Non-pigmented ciliary epithelial cell (primary cell): ENCODE measurements around the gene MRPS24.
"Not testable (repeated sequence)": the region's sequence is repeated elsewhere in the genome, so short reads cannot be mapped to it uniquely, and the experiment has no call there.

ENCODE experiments used
- DNase-seq: peaks from one replicate; pipeline ENCODE4 v3.0.0-alpha.2; 2010; ENCODE audit warnings: low read depth

MRPS24 gene

DNA sequence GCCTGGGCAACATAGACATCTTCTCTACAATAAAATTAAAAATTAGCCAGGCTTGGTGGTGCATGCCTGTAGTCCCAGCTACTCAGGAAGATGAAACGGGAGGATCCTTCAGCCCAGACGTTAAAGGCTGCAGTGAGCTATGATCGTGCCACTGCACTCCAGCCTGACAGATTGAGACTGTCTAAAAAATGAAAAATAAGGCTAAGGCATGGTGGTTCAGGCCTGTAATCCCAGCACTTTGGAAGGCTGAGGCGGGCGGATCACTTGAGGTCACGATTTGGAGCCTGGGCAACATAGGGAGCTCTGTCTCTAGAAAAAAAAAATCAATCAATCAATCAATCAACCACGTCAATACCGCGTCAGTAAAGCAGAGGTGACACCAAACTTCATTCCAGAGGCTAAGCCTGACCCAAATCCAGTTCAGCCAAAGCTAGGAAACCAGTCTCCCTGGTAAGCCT lies 31.1 kb downstream of the MRPS24 start:
- no peak for DNase-seq

DNA sequence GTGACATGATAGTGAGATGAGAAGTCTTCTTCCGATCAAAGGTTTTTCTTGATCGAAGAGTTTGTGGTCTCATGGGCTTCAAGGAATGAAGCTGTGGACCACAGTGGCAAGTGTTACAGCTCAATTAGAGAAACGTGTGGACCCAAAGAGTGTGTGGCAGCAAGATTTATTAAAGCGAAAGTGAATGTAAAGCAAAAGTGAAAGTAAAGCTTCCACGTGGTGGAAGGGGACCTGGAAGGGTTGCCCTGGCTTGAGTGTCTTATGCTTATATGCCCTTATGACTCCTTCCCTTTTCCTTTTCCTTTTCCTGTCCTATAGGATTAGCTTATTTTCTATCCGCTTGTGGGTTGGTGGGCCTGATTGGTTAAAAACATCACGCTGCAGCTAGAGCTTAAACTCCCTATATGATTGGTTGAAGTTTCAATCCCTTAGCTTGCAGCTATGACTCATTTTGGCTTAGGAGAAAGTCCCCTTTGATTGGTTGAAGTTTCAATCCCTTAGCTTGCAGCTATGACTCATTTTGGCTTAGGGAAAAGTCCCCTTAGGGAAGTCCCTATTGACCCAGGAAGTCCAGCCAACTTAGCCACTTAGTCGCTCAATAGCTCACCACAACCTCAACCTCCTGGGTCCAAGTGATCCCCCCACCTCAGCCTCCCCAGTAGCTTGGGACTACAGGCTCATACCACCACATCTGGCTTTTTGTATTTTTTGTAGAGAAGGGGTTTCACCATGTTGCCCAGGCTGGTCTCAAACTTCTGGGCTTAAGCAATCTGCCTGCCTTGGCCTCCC lies 34.7 kb downstream of the MRPS24 start:
- DNase-seq: no peak

DNA sequence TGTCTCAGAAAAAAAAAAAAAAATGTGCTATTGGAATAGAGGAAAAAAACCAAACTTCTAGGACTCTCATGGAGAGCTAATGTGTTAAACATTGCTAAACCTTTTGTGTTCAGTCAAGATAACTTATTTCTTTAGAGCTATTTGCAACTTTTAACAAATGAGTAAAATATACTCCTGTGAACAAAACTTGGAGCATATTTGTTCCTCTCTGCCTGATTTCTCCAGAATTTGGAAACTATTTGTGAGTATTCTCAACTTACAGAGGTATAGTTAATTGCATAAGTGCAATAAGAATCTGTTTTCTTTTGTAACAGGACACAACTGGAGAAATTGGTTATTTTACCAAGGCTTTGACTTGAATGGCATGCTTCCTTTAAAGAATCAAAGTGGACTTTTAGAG lies 38.4 kb downstream of the MRPS24 start:
- not testable (repeated sequence) for DNase-seq

DNA sequence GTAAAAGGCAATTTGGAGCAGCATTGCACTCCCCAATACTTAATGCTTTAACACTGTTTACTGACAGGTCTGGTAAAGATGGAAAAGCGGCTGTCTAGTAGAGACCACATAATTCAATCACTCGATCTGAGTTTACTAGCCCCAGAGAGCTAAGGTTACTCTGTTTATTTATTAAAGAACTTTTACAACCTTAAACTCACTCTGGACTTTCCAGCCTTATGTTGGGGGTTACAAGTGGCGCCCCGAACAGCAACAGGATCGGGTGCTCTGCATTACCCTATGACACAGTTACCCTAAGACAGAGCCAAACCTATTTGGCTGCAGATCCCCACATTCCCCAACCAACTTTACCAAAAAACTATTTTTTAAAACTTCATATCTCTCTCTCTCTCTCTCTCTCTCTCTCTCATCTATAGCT lies 43.9 kb downstream of the MRPS24 start:
- DNase-seq: no peak

DNA sequence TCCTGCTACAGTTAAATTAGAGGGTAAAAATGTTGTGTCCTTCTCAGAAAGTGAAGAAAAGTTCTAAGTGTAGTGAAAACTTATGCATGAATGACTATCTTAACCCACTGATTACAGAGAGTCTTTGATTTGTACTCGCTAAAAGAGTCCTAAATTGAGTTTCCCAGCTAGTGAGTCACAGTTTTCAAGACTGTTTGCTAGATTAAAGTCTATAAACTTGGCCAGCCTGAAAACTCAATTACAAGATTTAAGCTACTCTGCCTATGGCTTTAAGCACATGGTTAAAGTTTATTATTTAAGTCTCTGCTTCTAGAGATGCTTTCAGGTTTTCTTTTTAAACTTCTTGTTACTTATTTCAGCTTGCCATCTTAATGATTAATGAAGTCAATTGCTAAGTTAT lies 44.4 kb downstream of the MRPS24 start:
- no peak for DNase-seq

DNA sequence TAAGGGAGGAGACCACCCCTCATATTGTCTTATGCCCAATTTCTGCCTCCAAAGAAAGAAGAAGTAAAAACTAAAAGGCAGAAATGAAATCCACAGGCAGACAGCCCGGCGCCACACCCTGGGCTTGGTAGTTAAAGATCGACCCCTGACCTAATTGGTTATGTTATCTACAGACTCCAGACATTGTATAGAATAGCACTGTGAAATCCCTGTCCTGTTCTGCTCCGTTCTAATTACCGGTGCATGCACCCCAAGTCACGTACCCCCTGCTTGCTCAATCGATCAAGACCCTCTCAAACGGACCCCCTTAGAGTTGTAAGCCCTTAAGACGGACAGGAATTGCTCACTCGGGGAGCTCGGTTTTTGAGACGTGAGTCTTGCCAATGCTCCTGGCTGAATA lies 44.8 kb downstream of the MRPS24 start:
- not testable (repeated sequence) for DNase-seq

DNA sequence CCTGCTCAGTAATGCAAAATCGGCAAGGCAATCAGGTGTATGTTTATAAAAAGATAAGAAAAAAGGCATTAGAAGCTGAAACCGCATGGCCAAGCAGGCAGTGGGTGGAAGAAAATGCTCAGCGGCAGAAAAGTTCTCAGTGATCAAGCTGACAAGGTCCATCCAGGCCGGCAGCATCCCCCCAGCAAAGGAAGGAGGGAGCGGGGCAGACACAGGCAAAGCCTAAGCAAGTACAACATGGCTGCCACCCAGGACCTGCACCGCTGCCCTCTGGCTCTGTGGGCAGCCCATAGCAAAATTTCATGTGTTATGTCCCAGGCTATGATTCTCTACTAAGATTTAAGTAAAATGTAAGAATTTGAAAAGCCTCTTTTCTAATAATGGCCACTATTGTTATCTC lies 45.4 kb downstream of the MRPS24 start:
- no peak for DNase-seq

DNA sequence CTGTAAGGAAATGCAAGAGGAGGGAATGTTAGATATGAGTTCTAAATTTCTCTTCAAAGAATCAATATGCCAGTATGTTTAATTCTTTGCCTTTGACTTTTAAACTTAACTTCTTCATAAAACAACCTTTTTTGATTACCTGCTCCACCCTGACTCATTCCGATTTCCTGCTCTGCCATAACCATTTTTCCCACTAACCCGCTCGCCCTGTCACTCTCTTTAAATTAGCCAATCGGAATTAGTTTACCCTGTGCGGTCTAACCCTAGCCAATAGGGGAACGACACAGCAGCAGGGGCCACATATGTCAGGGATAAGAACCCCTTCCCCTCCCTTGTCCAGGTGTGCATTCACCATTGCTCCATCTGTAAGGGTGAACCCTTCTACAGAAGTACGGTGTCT lies 45.9 kb downstream of the MRPS24 start:
- not testable (repeated sequence) for DNase-seq
